ENCODE measurements around the gene PPP4R4.

DNA sequence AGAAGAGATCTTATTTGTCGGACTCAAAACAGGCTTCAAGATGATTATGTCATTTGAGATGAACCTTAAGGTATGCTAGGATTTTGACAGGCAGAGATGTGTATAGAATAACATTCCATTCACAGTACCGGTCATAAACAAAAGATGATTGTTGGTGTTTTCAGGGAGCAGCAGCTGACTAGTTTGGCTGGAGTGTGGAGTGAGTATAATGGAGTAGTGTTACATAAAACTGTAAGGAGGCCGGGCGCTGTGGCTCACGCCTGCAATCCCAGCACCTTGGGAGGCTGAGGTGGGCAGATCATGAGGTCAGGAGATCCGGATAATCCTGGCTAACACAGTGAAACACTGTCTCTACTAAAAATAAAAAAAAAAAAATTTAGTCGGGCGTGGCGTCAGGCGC is 95.0 kb downstream of the PPP4R4 start:
- TF ChIP-seq POLR2A (IDR thresholded peaks at IDR 0.05), result no peak
- TF ChIP-seq, protein P1, sequence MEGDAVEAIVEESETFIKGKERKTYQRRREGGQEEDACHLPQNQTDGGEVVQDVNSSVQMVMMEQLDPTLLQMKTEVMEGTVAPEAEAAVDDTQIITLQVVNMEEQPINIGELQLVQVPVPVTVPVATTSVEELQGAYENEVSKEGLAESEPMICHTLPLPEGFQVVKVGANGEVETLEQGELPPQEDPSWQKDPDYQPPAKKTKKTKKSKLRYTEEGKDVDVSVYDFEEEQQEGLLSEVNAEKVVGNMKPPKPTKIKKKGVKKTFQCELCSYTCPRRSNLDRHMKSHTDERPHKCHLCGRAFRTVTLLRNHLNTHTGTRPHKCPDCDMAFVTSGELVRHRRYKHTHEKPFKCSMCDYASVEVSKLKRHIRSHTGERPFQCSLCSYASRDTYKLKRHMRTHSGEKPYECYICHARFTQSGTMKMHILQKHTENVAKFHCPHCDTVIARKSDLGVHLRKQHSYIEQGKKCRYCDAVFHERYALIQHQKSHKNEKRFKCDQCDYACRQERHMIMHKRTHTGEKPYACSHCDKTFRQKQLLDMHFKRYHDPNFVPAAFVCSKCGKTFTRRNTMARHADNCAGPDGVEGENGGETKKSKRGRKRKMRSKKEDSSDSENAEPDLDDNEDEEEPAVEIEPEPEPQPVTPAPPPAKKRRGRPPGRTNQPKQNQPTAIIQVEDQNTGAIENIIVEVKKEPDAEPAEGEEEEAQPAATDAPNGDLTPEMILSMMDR (IDR thresholded peaks at IDR 0.05), result no peak
